MCF 10A (cell line): ENCODE results near the gene GLCCI1. TPM values are rescaled to one million over a fixed set of nuclear protein-coding genes. Genes with fewer than 3 reads are reported as not detected.
"Not testable (repeated sequence)": the region's sequence is repeated elsewhere in the genome, so short reads cannot be mapped to it uniquely, and the experiment has no call there.

Experiments
- BruUV-seq: library from RNA; stranded (reverse); fragments of 400-500 nt; replicated peaks from 2 replicates; lab custom pipeline; 2021; lab: Mats Ljungman, UMichigan
- CTCF ChIA-PET: fragments of 300-600 bp; sonication (Branson Sonifier 250); formaldehyde crosslinking; extraction: SDS; loops from one replicate; lab custom pipeline; 2021; ENCODE audit warnings: antibody characterized with exemption, inconsistent platforms; lab: Yijun Ruan, JAX
- POLR2A ChIA-PET: fragments of 300-600, 350-650 bp; sonication (Branson Sonifier 250); formaldehyde crosslinking; extraction: SDS; loops from one replicate; lab custom pipeline; 2020; ENCODE audit warnings: antibody characterized with exemption, inconsistent platforms; lab: Yijun Ruan, JAX
- DNase-seq: peaks from one replicate; pipeline ENCODE4 v3.0.0-alpha.2; 2018; ENCODE audit not compliant: unreplicated experiment
- H3K27ac Mint-ChIP-seq: one replicate; pipeline ENCODE4 v1.8.0; 2022; ENCODE audit warnings: mild to moderate bottlenecking, low read depth, mixed read lengths; ENCODE audit not compliant: unreplicated experiment
- H3K27me3 Mint-ChIP-seq: one replicate; pipeline ENCODE4 v1.8.0; 2022; ENCODE audit warnings: mixed read lengths; ENCODE audit not compliant: insufficient read depth, unreplicated experiment
- H3K36me3 Mint-ChIP-seq: one replicate; pipeline ENCODE4 v1.8.0; 2022; ENCODE audit warnings: mild to moderate bottlenecking, moderate library complexity, mixed read lengths; ENCODE audit not compliant: insufficient read depth, unreplicated experiment
- H3K4me1 Mint-ChIP-seq: one replicate; pipeline ENCODE4 v1.8.0; 2022; ENCODE audit warnings: mixed read lengths; ENCODE audit not compliant: insufficient read depth, unreplicated experiment
- H3K4me3 Mint-ChIP-seq: one replicate; pipeline ENCODE4 v1.8.0; 2022; ENCODE audit warnings: mild to moderate bottlenecking, moderate library complexity, mixed read lengths; ENCODE audit not compliant: unreplicated experiment
- H3K9me3 Mint-ChIP-seq: one replicate; pipeline ENCODE4 v1.8.0; 2022; ENCODE audit warnings: mixed read lengths; ENCODE audit not compliant: unreplicated experiment
- CTCF ChIP-seq: fragments of 200-600 bp; IDR thresholded peaks from one replicate; pipeline ENCODE4 v1.8.0; 2022; ENCODE audit warnings: antibody characterized with exemption, mild to moderate bottlenecking; ENCODE audit not compliant: unreplicated experiment
- intact Hi-C: fragments of 100-400 bp; cut with micrococcal nuclease; formaldehyde crosslinking; loops from 2 replicates; pipeline ENCODE4 v1.14.1; 2022
- total RNA-seq: library from RNA; stranded (reverse); gene quantifications from 2 replicates; pipeline ENCODE4 v1.2.3, GENCODE V29; 2022

GLCCI1 gene
- total RNA-seq, 1 experiment from 2014 or later: 5.3 TPM

DNA sequence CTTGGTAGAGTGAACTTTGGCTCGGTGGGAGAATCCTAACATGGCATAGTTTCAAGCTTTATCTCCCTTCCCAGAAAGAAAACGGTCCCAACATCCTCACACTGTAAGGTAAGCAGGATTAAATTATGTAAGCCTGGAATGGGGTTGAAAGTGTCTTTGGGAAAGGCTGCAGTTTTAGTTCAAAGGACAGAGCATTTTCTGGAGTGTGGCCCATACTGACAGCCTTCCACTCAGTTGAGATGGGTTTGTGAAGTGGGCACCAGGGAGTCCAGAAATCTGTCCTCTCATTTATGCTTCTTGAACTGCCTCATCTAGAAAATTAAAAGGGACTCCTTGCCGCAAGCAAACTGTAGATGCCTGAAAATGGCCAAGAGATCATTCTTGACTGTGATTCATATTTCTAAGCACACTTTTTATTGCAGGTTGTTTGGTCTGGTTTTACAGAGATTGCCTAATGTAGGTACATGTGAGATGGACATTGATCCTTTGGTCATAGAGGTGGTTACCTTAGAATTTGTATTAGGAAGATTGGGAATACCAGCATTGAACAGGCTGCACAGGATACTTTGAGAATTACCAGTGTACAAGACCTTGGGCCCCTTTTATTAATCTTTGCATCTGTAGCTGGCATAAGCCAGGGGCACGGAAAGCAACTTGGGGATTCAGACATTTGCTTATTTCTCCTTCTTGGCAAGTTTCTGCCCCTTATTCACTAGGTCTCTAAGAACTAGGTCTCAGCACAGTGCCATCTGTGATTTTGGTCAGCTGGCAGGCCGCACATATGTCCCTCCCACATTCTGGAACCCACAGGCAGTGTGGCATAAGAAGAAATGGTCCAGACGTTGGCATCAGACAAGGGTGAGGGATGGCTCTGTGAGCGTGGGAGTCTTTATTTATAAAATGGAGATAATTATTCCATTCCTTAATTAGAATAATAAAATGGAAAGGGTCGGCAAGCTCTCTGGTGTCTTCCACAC lies 125.9 kb downstream of the GLCCI1 start:
- Mint-ChIP-seq H3K27ac (no peak overlapping the region), H3K4me3 (no peak overlapping the region), H3K36me3 (no peaks in the 10 kb centered on the region), H3K4me1 (no peaks in the 10 kb centered on the region), H3K9me3 (peaks cover 19% of the 10 kb centered on the region), H3K27me3 (no peaks in the 10 kb centered on the region)
- no peak for DNase-seq
- ChIA-PET CTCF (interaction anchor here (1.0 kb wide), 1 partner anchor 40 kb away, joined by 3 read pairs; no protein-coding TSS in a partner anchor), POLR2A (no interaction called here)
- intact Hi-C loops: no loop called here
- TF ChIP-seq CTCF: no peak
- BruUV-seq: no TSS peak

- intact Hi-C loops, BruUV-seq, H3K27ac Mint-ChIP-seq, POLR2A ChIA-PET, DNase-seq, H3K4me3 Mint-ChIP-seq, H3K27me3 Mint-ChIP-seq, H3K36me3 Mint-ChIP-seq, CTCF ChIA-PET, H3K4me1 Mint-ChIP-seq: not testable (repeated sequence)
- H3K9me3 Mint-ChIP-seq: peaks cover 19% of the 10 kb centered on the region
Measured at GRCh38 chr7:8101292-8101691, 132.7 kb downstream of the GLCCI1 start.

GRCh38 chr7:8103282-8103681 lies 134.7 kb downstream of the GLCCI1 start:
- DNase-seq: no peak
- no peak for TF ChIP-seq CTCF
- no TSS peak for BruUV-seq
- Mint-ChIP-seq H3K4me3 (no peak overlapping the region), H3K4me1 (no peaks in the 10 kb centered on the region), H3K36me3 (no peaks in the 10 kb centered on the region), H3K9me3 (peaks cover 10% of the 10 kb centered on the region), H3K27ac (no peak overlapping the region), H3K27me3 (no peaks in the 10 kb centered on the region)
- POLR2A ChIA-PET: no interaction called here
- intact Hi-C loops: no loop called here
- CTCF ChIA-PET: no interaction called here

- Mint-ChIP-seq H3K4me3 (no peak overlapping the region), H3K27ac (no peak overlapping the region), H3K27me3 (no peaks in the 10 kb centered on the region), H3K9me3 (no peaks in the 10 kb centered on the region), H3K4me1 (no peaks in the 10 kb centered on the region), H3K36me3 (no peaks in the 10 kb centered on the region)
- BruUV-seq: no TSS peak
- POLR2A ChIA-PET: no interaction called here
- CTCF ChIA-PET: interaction anchor here (0.6 to 1.0 kb wide), 3 partner anchors 16 to 116 kb away, joined by 3 to 4 read pairs (median 3); no protein-coding TSS in a partner anchor
- no peak for TF ChIP-seq CTCF
- no peak for DNase-seq
- intact Hi-C loops: no loop called here
Measured at GRCh38 chr7:8105449-8106095, 137.0 kb downstream of the GLCCI1 start.
